GM21526 (cell line): Measurements from ENCODE around the gene RINL.

Experiments
- ATAC-seq: cut with Tn5 transposase; IDR thresholded peaks from one replicate; pipeline ENCODE4 v1.9.1; 2021; ENCODE audit warnings: moderate library complexity; ENCODE audit not compliant: unreplicated experiment, low FRiP score

Gene RINL

GRCh38 chr19:38877781-38878574, at the start of gene RINL:
TSS of gene RINL (minus strand) at chr19:38878275. CDS start at chr19:38876742, 1,533 bp downstream.
- ATAC-seq: no peak

- ATAC-seq: no peak
Measured at GRCh38 chr19:38924388-38924787, 46.3 kb upstream of the RINL start.

GRCh38 chr19:38922482-38922881, 44.4 kb upstream of the RINL start:
- ATAC-seq: no peak

GRCh38 chr19:38921420-38922274, 43.6 kb upstream of the RINL start:
- no peak for ATAC-seq

- no peak for ATAC-seq
Measured at GRCh38 chr19:38920602-38921419, 42.7 kb upstream of the RINL start.

GRCh38 chr19:38919837-38920601, 41.9 kb upstream of the RINL start:
- ATAC-seq: no peak

GRCh38 chr19:38918526-38918925, 40.5 kb upstream of the RINL start:
- ATAC-seq: no peak

GRCh38 chr19:38917921-38918491, 39.9 kb upstream of the RINL start:
- no peak for ATAC-seq

- no peak for ATAC-seq
Measured at GRCh38 chr19:38917516-38917915, 39.4 kb upstream of the RINL start.

- ATAC-seq: no peak
Measured at GRCh38 chr19:38915329-38916321, 37.5 kb upstream of the RINL start.

- ATAC-seq: no peak
Measured at GRCh38 chr19:38913958-38914357, 35.9 kb upstream of the RINL start.

- ATAC-seq: no peak
Measured at GRCh38 chr19:38912600-38913514, 34.8 kb upstream of the RINL start.

GRCh38 chr19:38911388-38912001, 33.4 kb upstream of the RINL start:
- no peak for ATAC-seq

GRCh38 chr19:38910488-38910887, 32.4 kb upstream of the RINL start:
- no peak for ATAC-seq

GRCh38 chr19:38908911-38909310, 30.8 kb upstream of the RINL start:
- no peak for ATAC-seq

- no peak for ATAC-seq
Measured at GRCh38 chr19:38907670-38908069, 29.6 kb upstream of the RINL start.

- no peak for ATAC-seq
Measured at GRCh38 chr19:38907227-38907626, 29.2 kb upstream of the RINL start.
